Vagina (tissue), 2 donors: ENCODE results near the gene INPP4A. TPM values are rescaled to one million over a fixed set of nuclear protein-coding genes. Genes with fewer than 3 reads are reported as not detected.
A peak's percentile ranks its signal among the peaks of the same experiment; 100 is the strongest.

ENCODE experiments used
- DNase-seq, 2 donors: peaks; one replicate each; pipeline ENCODE4 v3.0.0-alpha.2; 2017; ENCODE audit errors: extremely low spot score in 2 of 2
- H3K27ac ChIP-seq: fragments of 200-600 bp; sonication (generic); one replicate; pipeline ENCODE4 v1.5.1; 2019
- H3K27me3 ChIP-seq: fragments of 200-600 bp; sonication (generic); one replicate; pipeline ENCODE4 v1.5.1; 2019
- H3K36me3 ChIP-seq, 2 donors: fragments of 200-600 bp; sonication (generic); one replicate each; pipeline ENCODE4 v1.5.1; 2017 to 2019
- H3K4me1 ChIP-seq: fragments of 200-600 bp; sonication (generic); one replicate; pipeline ENCODE4 v1.5.1; 2019
- H3K4me3 ChIP-seq, 2 donors: fragments of 200-600 bp; sonication (generic); 1 replicate in 1 of 2; 2 replicates in 1 of 2; pipeline ENCODE4 v1.5.1; 2016 to 2019
- H3K9me3 ChIP-seq: fragments of 200-600 bp; sonication (generic); one replicate; pipeline ENCODE4 v1.5.1; 2019
- CTCF ChIP-seq, 3 experiments: fragments of 450-650 bp in 2 of 3; fragments of 200-600 bp in 1 of 3; sonication (generic) in 1 of 3; IDR thresholded peaks; one replicate each; pipeline ENCODE4 v1.5.1; 2017 to 2019; ENCODE audit warnings: antibody characterized with exemption in 3 of 3, mild to moderate bottlenecking in 2 of 3, moderate library complexity in 2 of 3
- POLR2A ChIP-seq, 2 donors: fragments of 450-650 bp; IDR thresholded peaks; one replicate each; pipeline ENCODE4 v1.6.1; 2017; ENCODE audit warnings: antibody characterized with exemption in 2 of 2, mild to moderate bottlenecking in 2 of 2, moderate library complexity in 2 of 2
- POLR2AphosphoS5 ChIP-seq, 2 donors: sonication (generic); formaldehyde crosslinking; IDR thresholded peaks; one replicate each; pipeline ENCODE4 v1.9.0; 2017; ENCODE audit warnings: antibody characterized with exemption in 2 of 2, mild to moderate bottlenecking in 2 of 2, low read depth in 1 of 2; ENCODE audit not compliant: insufficient read depth in 1 of 2
- intact Hi-C: fragments of 100-400 bp; cut with DNase I; formaldehyde crosslinking; loops from one replicate; pipeline ENCODE4 v1.15.1; 2023
- total RNA-seq: library from RNA; depleted of rRNA; stranded (reverse); fragments of >200 nt; gene quantifications from one replicate; pipeline ENCODE4 v1.2.3, GENCODE V29; 2016

Gene INPP4A
- total RNA-seq = 38.1 TPM

DNA sequence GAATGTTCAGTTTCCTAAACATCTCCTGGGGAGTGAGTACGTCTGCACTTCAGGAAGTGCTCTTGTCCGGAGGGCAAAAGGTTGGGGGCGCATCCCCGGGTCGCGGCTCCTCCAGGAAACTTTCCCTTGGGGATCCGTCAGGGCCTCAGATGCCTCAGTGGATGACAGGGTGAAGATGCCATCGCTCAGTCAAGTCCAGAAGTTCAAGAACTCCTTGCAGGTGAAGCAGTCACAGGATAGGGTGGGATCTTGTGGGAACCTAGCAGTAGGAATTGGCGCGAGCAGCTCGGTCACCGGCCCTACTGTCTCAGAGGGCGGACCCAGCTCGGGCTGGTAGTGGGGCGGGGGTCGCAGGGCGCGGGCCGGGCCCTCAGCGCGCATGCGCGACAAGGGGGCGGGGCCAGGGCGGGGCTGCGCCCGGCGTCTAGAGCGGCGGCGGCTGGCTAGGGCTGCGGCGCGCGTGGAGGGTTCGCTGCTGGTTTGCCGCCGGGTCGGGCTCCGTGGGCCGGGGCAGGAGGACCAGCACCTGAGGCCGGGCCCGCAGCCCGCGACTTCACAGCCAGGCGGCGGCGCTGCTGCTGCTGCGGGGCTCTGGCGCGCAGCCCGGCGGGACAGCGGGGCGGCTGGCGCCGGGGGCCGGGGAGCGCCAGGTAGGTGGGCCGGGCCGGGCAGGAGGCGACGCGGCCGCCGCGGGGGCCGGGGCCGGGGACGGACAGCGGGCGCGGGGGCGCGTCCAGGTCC lies at the start of gene INPP4A:
Gene INPP4A, plus strand, starts transcription at position 423 of the 741 bp plus-strand sequence. CDS start 75,191 bp downstream, outside the sequence.
- no peaks in the 10 kb centered on the region for H3K9me3 ChIP-seq
- H3K4me3 ChIP-seq = peak within 1 kb of the TSS; percentile 60 to 84
- peak within 1 kb of the TSS; percentile 74 for H3K27ac ChIP-seq
- intact Hi-C loops = no loop called here
- TF ChIP-seq POLR2AphosphoS5 (IDR thresholded peaks at IDR 0.05; ENCODE audit: insufficient read depth in 1 of 2, low read depth in 1 of 2) = no peak
- peak in 1 of 2 donors; percentile 59 for TF ChIP-seq POLR2A (IDR thresholded peaks at IDR 0.05)
- TF ChIP-seq CTCF (IDR thresholded peaks at IDR 0.05) = no peak
- DNase-seq = peak in 1 of 2 donors; percentile 88
- no peaks in the 10 kb centered on the region for H3K36me3 ChIP-seq
- H3K4me1 ChIP-seq = peaks cover 17% of the 10 kb centered on the region
- H3K27me3 ChIP-seq = no peaks in the 10 kb centered on the region

- intact Hi-C loops = no loop called here
- DNase-seq = no peak
- Histone ChIP-seq H3K9me3 (no peaks in the 10 kb centered on the region), H3K4me1 (no peaks in the 10 kb centered on the region), H3K4me3 (no peak overlapping the region), H3K27ac (no peak overlapping the region), H3K36me3 (no peaks in the 10 kb centered on the region), H3K27me3 (no peaks in the 10 kb centered on the region)
- no peak for TF ChIP-seq POLR2AphosphoS5 (IDR thresholded peaks at IDR 0.05; ENCODE audit: insufficient read depth in 1 of 2, low read depth in 1 of 2)
- no peak for TF ChIP-seq POLR2A (IDR thresholded peaks at IDR 0.05)
- TF ChIP-seq CTCF (IDR thresholded peaks at IDR 0.05) = no peak
These were observed 48.7 kb upstream of the INPP4A start for GRCh38 chr2:98395977-98396376.

GRCh38 chr2:98396745-98397355 lies 47.8 kb upstream of the INPP4A start:
- Histone ChIP-seq H3K4me1 (no peaks in the 10 kb centered on the region), H3K9me3 (no peaks in the 10 kb centered on the region), H3K27me3 (no peaks in the 10 kb centered on the region), H3K27ac (no peak overlapping the region), H3K36me3 (no peaks in the 10 kb centered on the region), H3K4me3 (no peak overlapping the region)
- intact Hi-C loops = no loop called here
- TF ChIP-seq POLR2A (IDR thresholded peaks at IDR 0.05) = no peak
- TF ChIP-seq CTCF (IDR thresholded peaks at IDR 0.05) = no peak
- no peak for TF ChIP-seq POLR2AphosphoS5 (IDR thresholded peaks at IDR 0.05; ENCODE audit: insufficient read depth in 1 of 2, low read depth in 1 of 2)
- peak in 1 of 2 donors; percentile 91 for DNase-seq

DNA sequence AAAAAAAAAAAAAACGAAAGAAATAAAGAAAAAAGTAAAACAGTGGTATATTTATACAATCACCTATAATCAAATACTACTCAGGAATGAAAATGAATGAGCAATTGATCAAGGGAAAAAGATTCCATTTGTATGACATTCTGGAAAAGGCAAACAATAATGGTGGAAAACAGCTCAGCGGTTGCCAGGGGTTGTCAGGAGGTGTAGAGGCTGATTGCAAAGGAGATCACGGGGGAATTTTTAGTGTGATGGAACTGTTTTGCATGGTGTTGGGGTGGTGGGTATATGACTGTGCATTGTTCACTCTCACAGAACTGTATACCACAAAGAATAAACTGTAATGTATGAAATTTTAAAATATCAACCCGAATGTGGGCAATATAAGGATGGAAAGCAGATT lies 45.5 kb upstream of the INPP4A start:
- no peak for DNase-seq
- Histone ChIP-seq H3K36me3 (no peaks in the 10 kb centered on the region), H3K4me1 (no peaks in the 10 kb centered on the region), H3K27ac (no peak overlapping the region), H3K27me3 (no peaks in the 10 kb centered on the region), H3K9me3 (no peaks in the 10 kb centered on the region), H3K4me3 (no peak overlapping the region)
- intact Hi-C loops = no loop called here
- no peak for TF ChIP-seq POLR2AphosphoS5 (IDR thresholded peaks at IDR 0.05; ENCODE audit: insufficient read depth in 1 of 2, low read depth in 1 of 2)
- no peak for TF ChIP-seq CTCF (IDR thresholded peaks at IDR 0.05)
- no peak for TF ChIP-seq POLR2A (IDR thresholded peaks at IDR 0.05)

DNA sequence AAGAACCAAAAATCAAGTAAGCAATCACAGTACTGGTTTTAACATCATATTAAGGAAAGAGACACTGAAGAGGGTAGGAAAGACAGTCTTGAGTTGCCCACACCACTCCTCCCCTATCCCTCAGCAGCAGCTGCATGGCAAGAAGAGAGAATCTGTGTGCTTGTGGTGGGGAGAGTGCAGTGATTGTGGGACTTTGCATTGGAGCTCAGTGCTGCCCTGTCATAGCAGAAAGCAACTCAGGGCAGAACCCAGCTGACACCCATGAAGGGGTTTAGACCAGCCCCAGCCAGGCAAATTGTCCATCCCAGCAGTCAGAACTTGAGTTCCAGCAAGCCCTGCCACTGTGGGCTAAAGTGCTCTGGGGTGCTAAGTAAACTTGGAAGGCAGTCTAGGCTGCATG lies 40.8 kb upstream of the INPP4A start:
- H3K4me3 ChIP-seq = no peak overlapping the region
- no peaks in the 10 kb centered on the region for H3K36me3 ChIP-seq
- H3K9me3 ChIP-seq = no peaks in the 10 kb centered on the region
- H3K27me3 ChIP-seq = no peaks in the 10 kb centered on the region
- intact Hi-C loops = no loop called here
- H3K27ac ChIP-seq = no peak overlapping the region
- H3K4me1 ChIP-seq = no peaks in the 10 kb centered on the region
- DNase-seq = peak in 1 of 2 donors; percentile 79
- no peak for TF ChIP-seq POLR2A (IDR thresholded peaks at IDR 0.05)
- TF ChIP-seq POLR2AphosphoS5 (IDR thresholded peaks at IDR 0.05; ENCODE audit: insufficient read depth in 1 of 2, low read depth in 1 of 2) = no peak
- no peak for TF ChIP-seq CTCF (IDR thresholded peaks at IDR 0.05)
